NCI-H524 (cell line): ENCODE results near the gene NPPB.

Experiments
- DNase-seq, 2 experiments: peaks; one replicate each; lab custom pipeline; 2025; lab: John Stamatoyannopoulos, UW

Gene NPPB

GRCh38 chr1:11833497-11833896 lies 25.2 kb downstream of the NPPB start:
- DNase-seq = no peak

- no peak for DNase-seq
Measured at GRCh38 chr1:11831945-11832725, 26.6 kb downstream of the NPPB start.

GRCh38 chr1:11828511-11828910 lies 30.2 kb downstream of the NPPB start:
- no peak for DNase-seq

- DNase-seq = no peak
Measured at GRCh38 chr1:11826946-11827345, 31.8 kb downstream of the NPPB start.

GRCh38 chr1:11825131-11825530 lies 33.6 kb downstream of the NPPB start:
- no peak for DNase-seq

GRCh38 chr1:11823366-11824137 lies 35.2 kb downstream of the NPPB start:
- no peak for DNase-seq

GRCh38 chr1:11822091-11822490 lies 36.7 kb downstream of the NPPB start:
- no peak for DNase-seq

- no peak for DNase-seq
Measured at GRCh38 chr1:11817192-11817591, 41.6 kb downstream of the NPPB start.

- no peak for DNase-seq
Measured at GRCh38 chr1:11813021-11813420, 45.7 kb downstream of the NPPB start.
